Astrocyte (in vitro differentiated cells and primary cell): Measurements from ENCODE around the gene CTH. TPM values are rescaled to one million over a fixed set of nuclear protein-coding genes. Genes with fewer than 3 reads are reported as not detected.
"Not testable (repeated sequence)": the region's sequence is repeated elsewhere in the genome, so short reads cannot be mapped to it uniquely, and the experiment has no call there.

ENCODE experiments used
- DNase-seq: peaks from one replicate; pipeline ENCODE4 v3.0.0-alpha.2; 2010; ENCODE audit warnings: low read depth
- FAIRE-seq: peaks from 2 replicates; lab custom pipeline; 2011; peaks lifted over from hg19 to GRCh38; lab: Jason Lieb, UNC
- H2AFZ ChIP-seq: 2 replicates; pipeline ENCODE4 v1.6.0; 2012; ENCODE audit warnings: low read depth, low read length, inconsistent platforms
- H3K27ac ChIP-seq: 2 replicates; pipeline ENCODE4 v1.5.1; 2011; ENCODE audit warnings: low read depth, low read length, inconsistent platforms
- H3K27me3 ChIP-seq: 2 replicates; pipeline ENCODE4 v1.6.0; 2011; ENCODE audit warnings: low read length, inconsistent platforms; ENCODE audit not compliant: insufficient read depth
- H3K36me3 ChIP-seq: 2 replicates; pipeline ENCODE4 v1.5.1; 2011; ENCODE audit warnings: low read length, inconsistent platforms; ENCODE audit not compliant: insufficient read depth
- H3K4me1 ChIP-seq: 2 replicates; pipeline ENCODE4 v1.5.1; 2011; ENCODE audit warnings: low read length, inconsistent platforms; ENCODE audit not compliant: insufficient read depth
- H3K4me2 ChIP-seq: 2 replicates; pipeline ENCODE4 v1.6.0; 2012; ENCODE audit warnings: low read length, inconsistent platforms
- H3K4me3 ChIP-seq: 2 replicates; pipeline ENCODE4 v1.5.1; 2011; ENCODE audit warnings: low read depth, mild to moderate bottlenecking, low read length, inconsistent platforms; ENCODE audit not compliant: insufficient read depth
- H3K79me2 ChIP-seq: 2 replicates; pipeline ENCODE4 v1.6.0; 2012; ENCODE audit warnings: mild to moderate bottlenecking, low read length, inconsistent platforms; ENCODE audit not compliant: insufficient read depth
- H3K9ac ChIP-seq: 2 replicates; pipeline ENCODE4 v1.6.0; 2012; ENCODE audit warnings: mild to moderate bottlenecking, low read length, inconsistent platforms
- H3K9me3 ChIP-seq: 2 replicates; pipeline ENCODE4 v1.5.1; 2012; ENCODE audit warnings: low read depth, mild to moderate bottlenecking, low read length, inconsistent platforms; ENCODE audit not compliant: insufficient read depth
- H4K20me1 ChIP-seq: 2 replicates; pipeline ENCODE4 v1.6.0; 2012; ENCODE audit warnings: low read length, inconsistent platforms; ENCODE audit not compliant: insufficient read depth
- H3K27ac Mint-ChIP-seq: one replicate; pipeline ENCODE4 v1.8.0; 2021; ENCODE audit warnings: mild to moderate bottlenecking, mixed read lengths; ENCODE audit not compliant: unreplicated experiment
- H3K27me3 Mint-ChIP-seq: one replicate; pipeline ENCODE4 v1.8.0; 2021; ENCODE audit warnings: low read depth, mixed read lengths; ENCODE audit not compliant: unreplicated experiment
- H3K36me3 Mint-ChIP-seq: one replicate; pipeline ENCODE4 v1.8.0; 2021; ENCODE audit warnings: low read depth, mixed read lengths; ENCODE audit not compliant: unreplicated experiment
- H3K4me1 Mint-ChIP-seq: one replicate; pipeline ENCODE4 v1.8.0; 2021; ENCODE audit warnings: low read depth, mixed read lengths; ENCODE audit not compliant: unreplicated experiment
- H3K4me3 Mint-ChIP-seq: one replicate; pipeline ENCODE4 v1.8.0; 2021; ENCODE audit warnings: mild to moderate bottlenecking, moderate library complexity, mixed read lengths; ENCODE audit not compliant: unreplicated experiment
- H3K9me3 Mint-ChIP-seq: one replicate; pipeline ENCODE4 v1.8.0; 2021; ENCODE audit warnings: mild to moderate bottlenecking, mixed read lengths; ENCODE audit not compliant: unreplicated experiment
- CTCF ChIP-seq: IDR thresholded peaks from 2 replicates; pipeline ENCODE4 v1.5.1; 2011; ENCODE audit warnings: low read depth, mild to moderate bottlenecking, inconsistent platforms, low read length, moderate library complexity; ENCODE audit not compliant: insufficient read depth
- EZH2 ChIP-seq: IDR thresholded peaks from 2 replicates; pipeline ENCODE4 v1.6.1; 2012; ENCODE audit warnings: mild to moderate bottlenecking, low read length, inconsistent platforms; ENCODE audit not compliant: insufficient read depth
- total RNA-seq: library from RNA; stranded (reverse); gene quantifications from 2 replicates; pipeline ENCODE4 v1.2.1, GENCODE V29; 2021

The CTH gene
- total RNA-seq, 1 donor from 2014 or later, result 23.7 TPM

- H3K9me3 Mint-ChIP-seq, result peaks cover 5% of the 10 kb centered on the region
- H3K27me3 Mint-ChIP-seq, result peaks cover 6% of the 10 kb centered on the region
- no peak overlapping the region for H3K4me3 Mint-ChIP-seq
- Histone ChIP-seq H3K4me1 (no peaks in the 10 kb centered on the region), H3K36me3 (no peaks in the 10 kb centered on the region), H3K9me3 (no peaks in the 10 kb centered on the region), H3K79me2 (no peaks in the 10 kb centered on the region), H3K9ac (no peak overlapping the region), H4K20me1 (no peaks in the 10 kb centered on the region), H2AFZ (no peak overlapping the region), H3K4me2 (no peak overlapping the region), H3K27me3 (peaks cover 2% of the 10 kb centered on the region), H3K4me3 (no peak overlapping the region), H3K27ac (no peak overlapping the region)
- no peaks in the 10 kb centered on the region for H3K36me3 Mint-ChIP-seq
- no peak for TF ChIP-seq EZH2
- TF ChIP-seq CTCF, result no peak
- no peaks in the 10 kb centered on the region for H3K4me1 Mint-ChIP-seq
- H3K27ac Mint-ChIP-seq, result no peak overlapping the region
- FAIRE-seq (no peak), DNase-seq (no peak)
These were observed 57.1 kb downstream of the CTH start for GRCh38 chr1:70468180-70468579.

- not testable (repeated sequence) for DNase-seq, H3K4me2 ChIP-seq, H3K27me3 ChIP-seq, H3K27ac Mint-ChIP-seq, H3K4me1 ChIP-seq, H3K4me3 Mint-ChIP-seq, H3K9ac ChIP-seq, H3K36me3 Mint-ChIP-seq, FAIRE-seq, H3K9me3 Mint-ChIP-seq, H3K27me3 Mint-ChIP-seq, H3K4me3 ChIP-seq, H3K36me3 ChIP-seq, H3K27ac ChIP-seq, H3K79me2 ChIP-seq, H3K9me3 ChIP-seq, H4K20me1 ChIP-seq, H3K4me1 Mint-ChIP-seq, H2AFZ ChIP-seq
These were observed 58.1 kb downstream of the CTH start for GRCh38 chr1:70469184-70469583.

GRCh38 chr1:70475023-70475422, 64.0 kb downstream of the CTH start:
- no peak overlapping the region for H3K9ac ChIP-seq
- H3K4me3 ChIP-seq, result no peak overlapping the region
- no peak overlapping the region for H3K27ac ChIP-seq
- H3K9me3 ChIP-seq, result no peaks in the 10 kb centered on the region
- DNase-seq (no peak), FAIRE-seq (no peak)
- TF ChIP-seq EZH2 (no peak), CTCF (no peak)
- Mint-ChIP-seq H3K9me3 (peaks cover 4% of the 10 kb centered on the region), H3K4me3 (no peak overlapping the region), H3K36me3 (no peaks in the 10 kb centered on the region), H3K27me3 (peaks cover 2% of the 10 kb centered on the region), H3K27ac (no peak overlapping the region), H3K4me1 (no peaks in the 10 kb centered on the region)
- H3K4me2 ChIP-seq, result no peak overlapping the region
- no peaks in the 10 kb centered on the region for H3K27me3 ChIP-seq
- no peaks in the 10 kb centered on the region for H4K20me1 ChIP-seq
- no peak overlapping the region for H2AFZ ChIP-seq
- no peaks in the 10 kb centered on the region for H3K4me1 ChIP-seq
- H3K79me2 ChIP-seq, result no peaks in the 10 kb centered on the region
- no peaks in the 10 kb centered on the region for H3K36me3 ChIP-seq
